ENCODE results near the gene NUP153. TPM values are rescaled to one million over a fixed set of nuclear protein-coding genes. Genes with fewer than 3 reads are reported as not detected.
A peak's percentile ranks its signal among the peaks of the same experiment; 100 is the strongest.
"Not testable (repeated sequence)": the region's sequence is repeated elsewhere in the genome, so short reads cannot be mapped to it uniquely, and the experiment has no call there.

Gene NUP153
- total RNA-seq, 1 donor from 2014 or later, result 33.5 TPM

GRCh38 chr6:17709476-17709875 is 2.8 kb upstream of the NUP153 start:
- intact Hi-C loops (cut with DNase I), result no loop called here
- no peak overlapping the region for H3K27ac ChIP-seq
- DNase-seq (no peak), ATAC-seq (no peak)
- no peak overlapping the region for H3K4me3 ChIP-seq
- H3K4me1 ChIP-seq, result peaks cover 6% of the 10 kb centered on the region
- TF ChIP-seq CTCF (IDR thresholded peaks at IDR 0.05), result no peak
- no peaks in the 10 kb centered on the region for H3K36me3 ChIP-seq
- H3K9me3 ChIP-seq, result no peaks in the 10 kb centered on the region
- H3K27me3 ChIP-seq, result no peaks in the 10 kb centered on the region

DNA sequence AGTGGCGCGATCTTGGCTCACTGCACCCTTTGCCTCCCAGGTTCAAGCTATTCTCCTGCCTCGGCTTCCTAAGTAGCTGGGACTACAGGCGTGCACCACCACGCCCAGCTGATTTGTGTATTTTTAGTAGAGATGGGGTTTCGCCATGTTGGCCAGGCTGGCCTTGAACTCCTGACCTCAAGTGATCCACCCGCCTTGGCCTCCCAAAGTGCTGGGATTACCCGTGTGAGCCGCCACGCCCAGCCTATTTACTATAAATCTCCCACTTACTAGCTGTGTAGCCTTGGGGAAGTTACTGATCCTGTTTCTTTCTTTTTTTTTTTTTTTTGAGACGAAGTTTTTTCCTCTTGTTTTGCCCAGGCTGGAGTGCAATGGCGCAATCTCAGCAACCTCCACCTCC is 1.3 kb upstream of the NUP153 start:
- intact Hi-C loops (cut with DNase I); H3K27me3 ChIP-seq; H3K36me3 ChIP-seq; ATAC-seq; H3K9me3 ChIP-seq; H3K27ac ChIP-seq; DNase-seq; H3K4me3 ChIP-seq: not testable (repeated sequence)
- peaks cover 20% of the 10 kb centered on the region for H3K4me1 ChIP-seq

- H3K4me3 ChIP-seq, result peak overlapping the region; percentile 93
- H3K27me3 ChIP-seq, result no peaks in the 10 kb centered on the region
- ATAC-seq (no peak), DNase-seq (no peak)
- no peak for TF ChIP-seq CTCF (IDR thresholded peaks at IDR 0.05)
- peaks cover 27% of the 10 kb centered on the region for H3K4me1 ChIP-seq
- H3K36me3 ChIP-seq, result no peaks in the 10 kb centered on the region
- no peaks in the 10 kb centered on the region for H3K9me3 ChIP-seq
- peak overlapping the region; percentile 100 for H3K27ac ChIP-seq
- intact Hi-C loops (cut with DNase I), result no loop called here
Observed at GRCh38 chr6:17707371-17707651, 586 bp upstream of the NUP153 start.

GRCh38 chr6:17705778-17706579 is 746 bp downstream of the NUP153 start:
- peaks cover 33% of the 10 kb centered on the region for H3K4me1 ChIP-seq
- TF ChIP-seq CTCF (IDR thresholded peaks at IDR 0.05), result peak; percentile 11
- ATAC-seq (peak; percentile 71), DNase-seq (peak; percentile 84)
- peak overlapping the region; percentile 93 for H3K4me3 ChIP-seq
- H3K36me3 ChIP-seq, result no peaks in the 10 kb centered on the region
- intact Hi-C loops (cut with DNase I), result no loop called here
- H3K27me3 ChIP-seq, result no peaks in the 10 kb centered on the region
- H3K9me3 ChIP-seq, result no peaks in the 10 kb centered on the region
- peak overlapping the region; percentile 100 for H3K27ac ChIP-seq

DNA sequence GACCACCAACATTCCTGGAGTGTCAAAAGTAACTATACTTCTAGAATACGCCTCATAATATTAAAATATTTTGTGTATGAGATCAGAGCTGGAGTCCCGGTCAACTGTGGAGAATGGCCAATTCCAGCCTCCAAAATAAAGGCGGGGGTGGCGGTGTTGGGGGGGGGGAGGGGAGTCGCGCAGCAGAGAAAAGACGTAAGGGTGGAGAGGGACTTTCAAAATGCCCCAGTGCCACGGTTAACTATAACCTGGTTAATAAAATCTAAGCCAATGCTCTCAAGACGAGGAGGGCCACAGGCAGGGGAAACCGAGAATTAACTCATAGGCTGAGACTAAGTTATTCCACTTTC is 1.3 kb downstream of the NUP153 start:
- DNase-seq (no peak), ATAC-seq (peak; percentile 13)
- H3K4me1 ChIP-seq, result peaks cover 39% of the 10 kb centered on the region
- peak overlapping the region; percentile 100 for H3K27ac ChIP-seq
- H3K9me3 ChIP-seq, result no peaks in the 10 kb centered on the region
- no peaks in the 10 kb centered on the region for H3K36me3 ChIP-seq
- no peaks in the 10 kb centered on the region for H3K27me3 ChIP-seq
- intact Hi-C loops (cut with DNase I), result no loop called here
- peak overlapping the region; percentile 93 for H3K4me3 ChIP-seq
- no peak for TF ChIP-seq CTCF (IDR thresholded peaks at IDR 0.05)

GRCh38 chr6:17703256-17703694 is 3.5 kb downstream of the NUP153 start:
- H3K4me1 ChIP-seq, result peaks cover 45% of the 10 kb centered on the region
- H3K27me3 ChIP-seq, result no peaks in the 10 kb centered on the region
- no peaks in the 10 kb centered on the region for H3K9me3 ChIP-seq
- no peaks in the 10 kb centered on the region for H3K36me3 ChIP-seq
- no peak for TF ChIP-seq CTCF (IDR thresholded peaks at IDR 0.05)
- intact Hi-C loops (cut with DNase I), result no loop called here
- no peak for DNase-seq
- H3K4me3 ChIP-seq, result peak overlapping the region; percentile 13
- H3K27ac ChIP-seq, result peak overlapping the region; percentile 43
- ATAC-seq, result no peak

Measured in upper lobe of right lung (tissue), 1 donor.